Body of pancreas (tissue), 4 donors: ENCODE results near the gene IFITM10. TPM values are rescaled to one million over a fixed set of nuclear protein-coding genes. Genes with fewer than 3 reads are reported as not detected.

Experiments used
- ATAC-seq: fragments of 150-250 bp; one replicate; pipeline ENCODE4 v1.9.1; 2016
- DNase-seq, 4 donors: peaks; one replicate each; pipeline ENCODE4 v3.0.0-alpha.2; 2019
- H3K27ac ChIP-seq, 4 donors: fragments of 200-600 bp; sonication (generic); 1 replicate in 3 of 4; 2 replicates in 1 of 4; pipeline versions ENCODE4 v1.5.1 to v1.6.1; 2016 to 2019; ENCODE audit warnings: mild to moderate bottlenecking in 1 of 4, mixed read lengths in 1 of 4, moderate library complexity in 1 of 4
- H3K27me3 ChIP-seq, 2 donors: fragments of 200-600 bp; sonication (generic); one replicate each; pipeline ENCODE4 v1.6.0; 2016; ENCODE audit warnings: mild to moderate bottlenecking in 1 of 2
- H3K36me3 ChIP-seq, 2 donors: fragments of 200-600 bp; sonication (generic); replicated peaks in 1 of 2; 2 replicates each; pipeline ENCODE4 v1.5.1; 2016; ENCODE audit warnings: low read depth in 2 of 2; ENCODE audit not compliant: insufficient read depth in 1 of 2
- H3K4me1 ChIP-seq: fragments of 200-600 bp; sonication (generic); one replicate; pipeline ENCODE4 v1.6.0; 2016
- H3K4me3 ChIP-seq, 2 donors: fragments of 200-600 bp; sonication (generic); 1 replicate in 1 of 2; 2 replicates in 1 of 2; pipeline ENCODE4 v1.5.1; 2016 to 2019
- H3K9me3 ChIP-seq, 3 donors: fragments of 200-600 bp; sonication (generic); 1 replicate in 2 of 3; 2 replicates in 1 of 3; pipeline ENCODE4 v1.5.1; 2016
- POLR2A ChIP-seq, 3 donors: fragments of 450-650 bp; IDR thresholded peaks; one replicate each; pipeline ENCODE4 v1.6.1; 2016; ENCODE audit warnings: antibody characterized with exemption in 3 of 3, mild to moderate bottlenecking in 2 of 3
- WGBS, 2 donors: methylation state at CpG; one replicate each; pipeline ENCODE4 v1.1.5; 2017; 5-methylcytosine and 5-hydroxymethylcytosine counted together
- intact Hi-C: fragments of 100-400 bp; cut with DNase I; formaldehyde crosslinking; loops from one replicate; pipeline ENCODE4 v1.15.1; 2023
- total RNA-seq, 2 donors: library from RNA; depleted of rRNA; stranded (reverse); fragments of >200 nt; gene quantifications; one replicate each; pipeline ENCODE4 v1.1.0, GENCODE V29; 2016
- TF ChIP-seq, protein P1 (sequence below), 7 experiments: fragments of 450-650 bp in 4 of 7; fragments of 200-600 bp in 3 of 7; sonication (generic) in 3 of 7; IDR thresholded peaks; one replicate each; pipeline ENCODE4 v1.5.1; 2016 to 2019; ENCODE audit warnings: antibody characterized with exemption in 7 of 7

The IFITM10 gene
- total RNA-seq = under 1 TPM in 1 of 2 donors, not detected in 1; 0.26 TPM

DNA sequence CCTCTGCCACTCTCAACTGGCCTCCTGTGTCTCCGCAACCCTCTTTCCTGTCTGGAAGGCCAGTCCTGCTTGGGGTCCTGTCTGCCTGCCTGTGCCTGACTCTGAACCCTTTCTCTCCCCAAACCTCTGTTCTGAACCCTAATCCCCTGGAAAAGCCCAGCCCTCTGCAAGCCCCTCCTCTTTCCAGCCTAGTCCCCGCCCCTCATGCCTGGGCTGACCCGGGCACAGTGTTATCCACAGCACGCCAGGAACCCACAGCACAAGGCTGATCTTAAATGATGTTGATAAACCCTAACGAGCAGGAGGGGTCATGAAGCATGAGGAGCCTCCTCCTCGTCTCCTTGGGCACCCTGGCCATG, at the start of gene IFITM10:
Gene IFITM10 (minus strand): TSS at position 115 of the 359 bp plus-strand sequence. CDS start 153 bp downstream, outside the sequence.
- TF ChIP-seq, protein P1, sequence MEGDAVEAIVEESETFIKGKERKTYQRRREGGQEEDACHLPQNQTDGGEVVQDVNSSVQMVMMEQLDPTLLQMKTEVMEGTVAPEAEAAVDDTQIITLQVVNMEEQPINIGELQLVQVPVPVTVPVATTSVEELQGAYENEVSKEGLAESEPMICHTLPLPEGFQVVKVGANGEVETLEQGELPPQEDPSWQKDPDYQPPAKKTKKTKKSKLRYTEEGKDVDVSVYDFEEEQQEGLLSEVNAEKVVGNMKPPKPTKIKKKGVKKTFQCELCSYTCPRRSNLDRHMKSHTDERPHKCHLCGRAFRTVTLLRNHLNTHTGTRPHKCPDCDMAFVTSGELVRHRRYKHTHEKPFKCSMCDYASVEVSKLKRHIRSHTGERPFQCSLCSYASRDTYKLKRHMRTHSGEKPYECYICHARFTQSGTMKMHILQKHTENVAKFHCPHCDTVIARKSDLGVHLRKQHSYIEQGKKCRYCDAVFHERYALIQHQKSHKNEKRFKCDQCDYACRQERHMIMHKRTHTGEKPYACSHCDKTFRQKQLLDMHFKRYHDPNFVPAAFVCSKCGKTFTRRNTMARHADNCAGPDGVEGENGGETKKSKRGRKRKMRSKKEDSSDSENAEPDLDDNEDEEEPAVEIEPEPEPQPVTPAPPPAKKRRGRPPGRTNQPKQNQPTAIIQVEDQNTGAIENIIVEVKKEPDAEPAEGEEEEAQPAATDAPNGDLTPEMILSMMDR (IDR thresholded peaks at IDR 0.05) = no peak
- TF ChIP-seq POLR2A (IDR thresholded peaks at IDR 0.05) = no peak
- no peaks in the 10 kb centered on the region for H3K27me3 ChIP-seq
- WGBS, 2 donors = 29 to 33% methylated on average over 5 to 6 of the region's 6 CpGs
- ATAC-seq (peak; percentile 23), DNase-seq (peak in 1 of 4 donors; percentile 48)
- no peaks in the 10 kb centered on the region for H3K9me3 ChIP-seq
- intact Hi-C loops = no loop called here
- no peak within 1 kb of the TSS for H3K27ac ChIP-seq
- no peak within 1 kb of the TSS for H3K4me3 ChIP-seq
- peaks cover 0 to 21% of the 10 kb centered on the region in 2 donors for H3K36me3 ChIP-seq
- peaks cover 29% of the 10 kb centered on the region for H3K4me1 ChIP-seq

DNA sequence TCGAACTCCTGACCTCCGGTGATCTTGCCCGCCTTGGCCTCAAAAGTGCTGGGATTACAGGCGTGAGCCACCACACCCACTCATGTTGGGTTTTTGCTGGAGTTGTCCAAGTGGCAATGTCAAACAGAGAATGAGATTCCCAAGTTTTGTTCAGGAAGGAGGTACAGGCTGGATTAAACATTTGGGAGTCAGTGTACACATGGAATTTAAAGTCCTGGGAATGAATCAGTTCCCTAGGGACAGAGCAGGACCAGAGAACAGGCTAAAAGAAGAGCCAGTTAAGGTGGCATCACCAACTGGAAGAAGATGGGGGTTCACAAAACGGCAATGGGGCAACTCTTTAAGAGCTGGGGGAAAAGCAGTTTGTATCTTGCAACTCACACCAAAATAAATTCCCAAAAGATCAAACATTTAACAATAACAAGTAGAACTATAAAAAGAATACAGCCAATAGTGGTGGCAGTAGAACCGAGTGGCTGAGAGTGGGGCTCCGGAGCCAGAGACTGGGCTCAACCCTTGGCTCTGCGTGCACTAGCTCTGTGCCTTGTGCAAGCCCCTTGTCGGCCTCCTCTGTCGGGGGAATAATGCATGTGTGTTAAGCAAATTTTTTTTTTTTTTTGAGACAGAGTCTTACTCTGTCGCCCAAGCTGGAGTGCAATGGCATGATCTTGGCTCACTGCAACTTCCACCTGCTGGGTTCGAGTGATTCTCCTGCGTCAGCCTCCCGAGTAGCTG, 47.2 kb upstream of the IFITM10 start:
- H3K27me3 ChIP-seq = no peaks in the 10 kb centered on the region
- intact Hi-C loops = no loop called here
- no peak overlapping the region for H3K27ac ChIP-seq
- TF ChIP-seq, protein P1 (IDR thresholded peaks at IDR 0.05) = no peak
- no peak for TF ChIP-seq POLR2A (IDR thresholded peaks at IDR 0.05)
- 85 to 86% methylated on average over 14 of the region's 14 CpGs for WGBS, 2 donors
- H3K36me3 ChIP-seq = no peaks in the 10 kb centered on the region
- no peak for DNase-seq
- no peak overlapping the region for H3K4me3 ChIP-seq
- H3K9me3 ChIP-seq = no peaks in the 10 kb centered on the region
- no peaks in the 10 kb centered on the region for H3K4me1 ChIP-seq
- no peak for ATAC-seq

DNA sequence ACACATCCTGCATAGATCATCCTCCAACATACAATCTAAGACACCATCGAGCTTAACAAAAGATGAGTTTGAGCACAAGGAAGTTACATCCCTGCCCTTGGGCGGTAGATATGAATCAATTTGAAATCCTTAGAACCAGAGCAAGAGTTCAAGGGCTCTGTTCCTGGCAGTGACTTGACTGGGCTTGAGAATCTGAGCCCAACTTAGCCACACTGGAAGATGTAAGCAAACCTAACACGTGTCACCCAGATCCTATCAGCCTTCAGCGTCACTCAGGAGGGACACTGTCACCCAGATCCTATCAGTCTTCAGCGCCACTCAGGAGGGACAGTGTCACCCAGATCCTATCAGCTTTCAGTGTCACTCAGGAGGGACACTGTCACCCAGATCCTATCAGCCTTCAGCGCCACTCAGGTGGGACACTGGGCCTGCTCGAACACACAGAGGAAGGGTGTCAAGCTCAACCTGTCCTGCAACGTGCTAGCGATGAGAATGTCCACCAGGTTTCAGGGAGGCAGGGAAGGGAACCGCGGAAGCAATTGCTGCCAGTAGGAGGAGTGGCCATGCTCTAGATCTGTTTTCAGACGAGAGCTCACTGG, 46.1 kb upstream of the IFITM10 start:
- no peak overlapping the region for H3K27ac ChIP-seq
- no peak overlapping the region for H3K4me3 ChIP-seq
- TF ChIP-seq, protein P1 (IDR thresholded peaks at IDR 0.05) = no peak
- TF ChIP-seq POLR2A (IDR thresholded peaks at IDR 0.05) = no peak
- WGBS, 2 donors = 72 to 76% methylated on average over 12 of the region's 12 CpGs
- ATAC-seq (no peak), DNase-seq (no peak)
- no peaks in the 10 kb centered on the region for H3K36me3 ChIP-seq
- H3K9me3 ChIP-seq = no peaks in the 10 kb centered on the region
- intact Hi-C loops = no loop called here
- H3K4me1 ChIP-seq = no peaks in the 10 kb centered on the region
- H3K27me3 ChIP-seq = no peaks in the 10 kb centered on the region

DNA sequence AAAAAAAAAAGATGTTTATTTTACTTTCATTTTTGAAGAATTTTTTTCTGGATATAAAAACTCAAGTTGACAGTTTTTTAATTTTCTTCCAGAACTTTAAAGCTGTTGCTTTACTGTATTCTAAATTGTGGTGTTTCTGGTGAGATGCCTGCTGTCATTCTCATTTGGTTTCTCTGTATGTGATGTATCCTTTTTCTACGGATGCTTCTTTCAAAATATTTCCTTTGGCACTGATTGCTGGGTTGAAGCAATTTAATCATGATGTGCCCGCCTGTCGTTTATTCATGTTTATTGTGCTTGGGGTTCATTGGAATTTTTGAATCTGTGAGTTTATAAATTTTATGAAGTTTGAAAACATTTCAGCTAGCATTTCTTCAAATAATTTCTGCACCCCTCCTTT, 42.7 kb upstream of the IFITM10 start:
- no peak overlapping the region for H3K4me3 ChIP-seq
- H3K9me3 ChIP-seq = no peaks in the 10 kb centered on the region
- H3K36me3 ChIP-seq = no peaks in the 10 kb centered on the region
- no peak for ATAC-seq
- 77 to 80% methylated on average over 3 of the region's 3 CpGs for WGBS, 2 donors
- H3K27me3 ChIP-seq = no peaks in the 10 kb centered on the region
- no peak overlapping the region for H3K27ac ChIP-seq
- DNase-seq = no peak
- H3K4me1 ChIP-seq = no peaks in the 10 kb centered on the region
- intact Hi-C loops = no loop called here
- no peak for TF ChIP-seq POLR2A (IDR thresholded peaks at IDR 0.05)
- TF ChIP-seq, protein P1 (IDR thresholded peaks at IDR 0.05) = no peak
